GM19467 (cell line): ENCODE data around the gene CYB5RL.
"Not testable (repeated sequence)": the region's sequence is repeated elsewhere in the genome, so short reads cannot be mapped to it uniquely, and the experiment has no call there.

ENCODE experiments used
- ATAC-seq: cut with Tn5 transposase; IDR thresholded peaks from one replicate; pipeline ENCODE4 v1.9.1; 2021; ENCODE audit warnings: mild to moderate bottlenecking, moderate library complexity; ENCODE audit not compliant: unreplicated experiment

Gene CYB5RL, protein sequence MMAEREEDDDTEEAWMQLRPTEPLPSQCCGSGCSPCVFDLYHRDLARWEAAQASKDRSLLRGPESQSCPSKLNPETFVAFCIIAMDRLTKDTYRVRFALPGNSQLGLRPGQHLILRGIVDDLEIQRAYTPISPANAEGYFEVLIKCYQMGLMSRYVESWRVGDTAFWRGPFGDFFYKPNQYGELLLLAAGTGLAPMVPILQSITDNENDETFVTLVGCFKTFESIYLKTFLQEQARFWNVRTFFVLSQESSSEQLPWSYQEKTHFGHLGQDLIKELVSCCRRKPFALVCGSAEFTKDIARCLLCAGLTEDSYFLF

DNA sequence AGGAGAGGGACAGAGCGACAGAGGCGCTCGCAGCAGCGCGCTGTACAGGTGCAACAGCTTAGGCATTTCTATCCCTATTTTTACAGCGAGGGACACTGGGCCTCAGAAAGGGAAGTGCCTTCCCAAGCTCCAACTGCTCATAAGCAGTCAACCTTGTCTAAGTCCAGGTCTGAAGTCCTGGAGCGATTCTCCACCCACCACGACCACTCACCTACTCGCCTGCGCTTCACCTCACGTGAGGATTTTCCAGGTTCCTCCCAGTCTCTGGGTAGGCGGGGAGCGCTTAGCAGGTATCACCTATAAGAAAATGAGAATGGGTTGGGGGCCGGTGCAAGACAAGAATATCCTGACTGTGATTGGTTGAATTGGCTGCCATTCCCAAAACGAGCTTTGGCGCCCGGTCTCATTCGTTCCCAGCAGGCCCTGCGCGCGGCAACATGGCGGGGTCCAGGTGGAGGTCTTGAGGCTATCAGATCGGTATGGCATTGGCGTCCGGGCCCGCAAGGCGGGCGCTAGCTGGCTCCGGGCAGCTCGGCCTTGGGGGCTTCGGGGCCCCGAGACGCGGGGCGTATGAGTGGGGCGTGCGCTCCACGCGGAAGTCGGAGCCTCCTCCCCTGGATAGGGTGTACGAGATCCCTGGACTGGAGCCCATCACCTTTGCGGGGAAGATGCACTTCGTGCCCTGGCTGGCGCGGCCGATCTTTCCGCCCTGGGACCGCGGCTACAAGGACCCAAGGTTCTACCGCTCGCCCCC lies at the start of gene CYB5RL, which contains the start of gene MRPL37:
Gene CYB5RL, minus strand, starts transcription at position 266 of the 754 bp plus-strand sequence. CDS start 4,414 bp downstream, outside the sequence.
Gene MRPL37, plus strand, starts transcription at position 403 of the 754 bp plus-strand sequence. Its CDS starts 77 bp downstream, at position 480.
- peak; percentile 95 for ATAC-seq

DNA sequence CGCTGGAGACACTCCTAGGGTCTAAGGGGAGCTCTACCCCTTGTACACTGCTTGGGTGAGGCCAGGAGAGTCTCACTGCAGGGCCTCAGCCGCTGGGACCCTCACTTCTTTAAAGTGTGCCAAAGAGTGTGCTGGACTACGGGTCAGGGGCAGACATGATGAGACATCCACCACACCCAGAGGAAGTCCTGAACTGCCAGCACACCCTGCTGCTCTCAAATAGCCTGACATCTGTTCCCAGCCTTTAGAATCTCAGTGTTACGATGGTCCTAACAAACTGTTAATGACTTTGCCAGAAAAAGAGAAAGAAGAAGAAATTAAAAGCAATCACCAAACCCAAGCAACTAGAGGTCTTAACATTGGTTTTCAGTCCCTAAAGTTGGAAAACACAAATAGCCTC lies 49.1 kb upstream of the CYB5RL start:
- ATAC-seq, result no peak

DNA sequence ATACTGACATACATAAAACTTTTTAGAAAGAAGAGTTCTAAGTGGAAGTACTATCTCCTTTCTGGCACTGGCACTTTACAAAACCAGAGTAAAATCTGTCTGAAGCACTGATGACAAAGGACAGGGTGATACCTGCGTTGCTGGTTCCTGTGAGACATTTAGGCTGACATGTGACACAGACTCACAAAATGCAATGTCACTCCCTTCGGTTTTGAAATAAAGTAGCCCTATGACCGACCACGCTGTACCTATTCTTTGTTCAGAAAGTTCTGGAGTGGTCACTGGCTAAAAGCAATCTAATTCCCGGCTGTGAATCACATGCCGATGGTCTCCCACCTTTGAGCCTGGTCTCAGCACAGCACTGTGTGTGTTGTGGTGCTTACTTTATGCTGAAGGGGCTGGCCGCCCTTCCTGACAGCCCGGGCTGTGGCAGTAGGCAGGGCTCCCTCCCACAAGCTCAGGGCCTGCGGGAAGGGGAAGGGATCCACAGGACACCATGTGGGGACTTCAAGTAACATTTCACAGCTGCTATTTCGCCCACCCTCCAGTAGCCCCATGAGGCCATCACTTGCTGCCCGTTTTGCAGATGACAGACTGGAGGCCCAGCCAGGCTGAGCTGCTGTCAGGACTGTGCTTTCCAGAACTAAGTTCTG lies 48.2 kb upstream of the CYB5RL start:
- ATAC-seq, result no peak

DNA sequence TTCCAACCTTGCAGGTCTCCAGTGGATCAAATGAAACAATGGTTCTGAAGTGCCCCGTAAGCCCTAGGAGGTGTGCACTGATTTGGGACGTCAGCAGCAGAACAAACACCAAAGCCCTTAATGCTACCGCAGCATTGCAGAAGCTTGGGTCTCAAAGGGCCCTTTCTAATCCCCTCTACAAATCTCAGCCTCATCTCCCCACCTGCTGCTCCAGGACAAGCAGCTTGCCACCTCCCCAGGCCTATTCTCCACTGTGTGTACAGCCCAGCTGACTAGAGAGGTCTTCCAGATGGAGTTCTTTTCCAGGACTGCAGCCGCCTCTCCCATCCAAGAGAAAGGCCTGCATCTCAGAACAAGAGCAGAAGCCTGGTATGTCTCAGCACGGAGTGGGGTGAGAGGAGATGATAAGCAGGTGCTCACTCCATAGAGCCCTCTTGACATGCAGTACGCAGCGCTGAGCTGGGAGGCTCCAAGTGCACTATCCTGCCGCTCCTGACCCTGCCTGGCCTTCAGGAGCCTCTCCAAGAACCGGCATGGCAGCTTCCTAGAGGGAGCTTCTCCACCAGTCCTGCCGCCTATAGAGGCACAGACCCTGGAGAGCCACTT lies 46.4 kb upstream of the CYB5RL start:
- ATAC-seq, result no peak

DNA sequence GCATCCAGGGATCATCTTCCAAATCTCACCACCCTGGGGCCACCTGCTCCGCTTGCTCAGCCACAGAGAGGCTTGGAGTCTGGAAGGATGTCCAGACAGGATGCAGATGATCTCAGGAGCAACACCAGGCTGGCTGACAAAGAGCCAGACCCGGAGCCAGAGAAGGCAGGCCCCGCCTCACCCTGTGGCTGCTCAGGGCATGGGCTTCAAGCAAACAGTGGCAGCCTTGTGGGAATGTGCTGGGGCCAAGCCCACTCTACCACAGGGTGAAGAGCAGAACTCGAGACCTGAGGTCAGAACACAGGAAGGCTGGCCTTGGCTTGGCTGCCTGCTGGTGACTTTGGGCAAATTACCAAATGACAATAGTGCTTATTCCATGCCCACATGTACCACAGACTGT lies 45.7 kb upstream of the CYB5RL start:
- ATAC-seq, result no peak

DNA sequence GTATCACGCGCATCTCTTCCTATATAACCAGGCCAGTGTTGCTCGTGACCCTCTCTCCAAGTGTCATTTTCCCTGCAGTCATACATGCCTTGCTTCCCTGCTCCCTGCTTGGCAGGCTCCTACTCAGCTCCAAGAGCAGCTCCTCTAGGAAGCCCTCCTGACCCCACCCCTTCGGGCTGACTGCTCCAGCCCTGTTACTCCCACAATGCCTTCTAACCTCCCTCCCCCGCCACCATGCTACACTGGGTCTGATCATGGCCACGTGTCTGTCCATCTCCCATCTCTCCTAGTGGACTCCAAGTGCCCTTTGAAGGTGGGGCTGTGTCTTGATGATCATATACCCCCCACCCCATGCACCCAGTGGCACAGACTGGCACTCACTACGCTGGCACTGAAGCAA lies 44.8 kb upstream of the CYB5RL start:
- ATAC-seq, result no peak

DNA sequence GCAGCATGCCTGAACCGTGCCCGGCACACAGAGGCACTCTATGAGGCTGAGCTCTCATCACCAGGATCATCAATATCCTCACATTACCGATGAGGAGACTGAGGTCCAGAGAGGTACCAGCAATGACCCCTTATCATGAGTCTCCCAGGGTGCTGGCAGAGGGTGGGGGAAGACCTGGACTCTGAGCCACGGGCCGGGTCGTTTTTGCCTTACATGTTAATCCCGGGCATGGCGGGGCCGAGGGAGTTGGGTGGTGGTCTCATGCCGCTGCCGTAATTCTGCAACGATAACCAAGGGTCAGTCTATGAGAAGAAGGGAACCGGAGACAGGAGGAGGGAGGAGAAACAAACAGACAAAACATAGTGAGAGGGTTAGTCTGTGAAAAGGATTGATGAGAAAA lies 43.2 kb upstream of the CYB5RL start:
- ATAC-seq, result no peak

DNA sequence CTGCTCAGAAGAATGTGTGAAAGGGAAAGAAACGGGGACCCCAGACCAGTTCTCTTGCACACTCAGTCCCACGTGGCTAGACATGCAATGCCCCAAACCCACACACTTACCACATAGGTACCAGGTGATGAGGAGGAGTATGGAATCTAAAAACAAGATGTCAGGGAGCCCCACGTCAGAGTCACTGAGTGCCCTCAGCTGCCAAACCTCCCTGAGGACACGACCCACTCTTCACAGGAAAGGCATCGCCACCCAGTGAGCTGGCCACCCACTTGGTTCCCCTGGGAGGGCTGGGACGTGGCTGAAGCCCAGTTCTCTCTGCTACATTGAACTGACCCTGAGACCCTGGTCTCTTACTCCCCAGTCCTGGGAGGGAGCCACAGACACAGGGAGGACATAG lies 41.5 kb upstream of the CYB5RL start:
- ATAC-seq, result no peak

DNA sequence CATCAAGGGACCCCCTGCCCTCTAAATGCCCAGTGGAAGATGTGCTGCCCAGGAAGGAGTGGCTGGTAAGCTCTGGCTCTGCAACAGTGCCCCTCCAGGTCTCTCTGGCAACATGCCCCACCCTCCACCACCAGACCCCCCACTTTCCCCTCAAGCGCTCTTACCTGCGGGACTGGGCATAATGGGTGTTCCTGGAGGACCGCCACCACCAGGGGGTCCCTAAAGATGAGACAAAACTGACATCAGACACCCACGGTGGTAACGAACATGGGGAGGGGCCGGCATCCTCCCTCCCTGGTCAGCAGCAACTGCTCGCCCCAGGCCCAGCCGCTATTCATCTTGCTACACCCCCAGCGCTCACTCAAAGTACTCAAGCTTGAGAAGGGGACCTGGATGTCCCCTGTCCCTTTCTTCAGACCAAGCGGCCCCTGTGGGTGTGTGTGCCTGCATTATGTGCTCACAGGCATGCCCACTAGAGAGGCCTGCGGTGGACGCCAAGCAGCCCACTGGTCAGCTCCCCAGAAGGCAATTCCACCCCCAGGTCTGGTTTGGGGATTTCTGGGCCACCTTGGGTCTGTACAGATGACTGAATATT lies 41.0 kb upstream of the CYB5RL start:
- ATAC-seq, result no peak

DNA sequence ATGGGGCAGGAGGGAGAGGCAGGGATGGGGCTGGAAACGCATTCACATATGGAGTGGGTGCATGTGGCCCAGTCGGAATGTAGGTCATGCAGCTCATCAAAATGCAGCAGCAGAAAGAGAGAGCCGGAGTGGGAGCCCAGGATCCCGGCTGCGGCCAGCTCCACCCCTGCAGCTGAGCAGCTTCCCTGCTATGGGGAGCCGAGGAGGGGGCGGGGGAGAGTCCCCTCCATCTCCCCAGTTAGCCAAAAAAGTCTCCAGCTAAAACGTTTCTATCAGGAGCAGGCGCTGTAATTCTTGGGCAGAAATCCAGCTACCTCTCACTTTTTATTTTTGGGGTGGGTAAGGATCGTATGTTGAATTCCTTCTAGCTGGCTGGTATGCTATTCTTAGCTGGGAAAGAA lies 39.8 kb upstream of the CYB5RL start:
- ATAC-seq, result no peak

DNA sequence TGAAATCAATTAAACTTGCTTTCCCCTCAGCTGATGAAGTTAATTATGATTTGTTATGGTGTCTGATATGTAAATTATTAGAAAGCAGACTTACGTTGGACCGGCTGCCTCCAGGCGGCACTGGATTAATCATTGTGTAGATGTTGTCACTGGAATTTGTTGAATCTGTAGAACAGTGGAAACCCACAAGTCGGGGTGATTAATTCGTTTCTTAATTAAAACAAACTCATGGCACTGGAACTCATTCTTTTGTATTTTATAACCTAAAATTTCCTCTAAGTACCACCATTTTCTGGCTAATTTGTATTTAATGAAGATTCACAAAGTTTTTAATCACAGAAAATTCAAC lies 39.2 kb upstream of the CYB5RL start:
- ATAC-seq, result no peak

DNA sequence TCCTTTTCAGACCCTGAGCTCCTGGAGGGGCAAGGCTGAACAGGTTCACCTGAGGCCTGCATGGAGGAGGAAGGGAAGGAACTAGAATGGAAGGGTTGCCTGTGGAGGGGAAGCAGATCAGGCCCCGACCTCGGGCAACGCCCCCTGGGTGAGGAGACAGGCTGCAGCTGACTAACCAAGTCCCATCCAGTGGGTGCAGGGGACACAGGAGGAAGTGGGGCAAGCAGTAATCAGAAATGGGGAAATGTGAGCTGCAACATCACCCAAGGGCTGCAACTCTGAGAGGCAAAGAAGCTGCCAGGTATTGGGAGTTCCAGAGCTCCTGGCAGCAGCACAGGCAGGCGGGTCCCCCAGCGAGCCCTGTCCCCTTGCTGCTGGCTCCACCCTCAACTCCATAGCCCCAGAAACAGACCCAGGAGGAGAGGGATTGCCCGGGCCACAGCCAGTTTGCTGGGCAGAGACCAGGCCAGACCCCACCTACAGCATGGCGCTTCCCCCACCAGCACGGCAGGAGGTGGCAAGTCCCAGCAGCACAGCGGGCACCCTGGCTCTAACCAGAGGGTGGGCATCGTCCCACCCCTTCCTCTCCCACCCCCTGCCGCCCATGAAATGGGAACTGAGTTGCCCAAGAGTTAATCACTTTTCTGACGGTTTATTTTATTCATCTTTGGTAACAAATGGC lies 38.7 kb upstream of the CYB5RL start:
- no peak for ATAC-seq

DNA sequence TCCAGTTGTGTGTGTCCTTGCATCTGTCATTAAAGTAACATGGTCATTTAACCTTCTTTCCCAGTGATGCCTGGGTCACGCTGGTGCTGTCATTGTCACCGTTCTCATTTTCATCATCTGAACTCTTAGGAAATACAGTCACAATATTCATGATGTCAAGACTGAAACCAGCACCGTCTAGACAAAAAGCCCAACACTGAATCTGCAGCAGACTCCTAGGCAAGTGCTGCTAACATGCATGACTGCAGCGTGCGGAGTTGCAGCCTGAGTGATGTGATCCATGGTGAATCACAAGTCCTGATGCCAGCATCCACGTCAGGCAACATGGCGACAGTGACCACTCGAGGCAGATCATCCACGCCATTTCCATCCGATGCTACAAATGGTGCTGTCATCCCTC lies 37.8 kb upstream of the CYB5RL start:
- no peak for ATAC-seq

DNA sequence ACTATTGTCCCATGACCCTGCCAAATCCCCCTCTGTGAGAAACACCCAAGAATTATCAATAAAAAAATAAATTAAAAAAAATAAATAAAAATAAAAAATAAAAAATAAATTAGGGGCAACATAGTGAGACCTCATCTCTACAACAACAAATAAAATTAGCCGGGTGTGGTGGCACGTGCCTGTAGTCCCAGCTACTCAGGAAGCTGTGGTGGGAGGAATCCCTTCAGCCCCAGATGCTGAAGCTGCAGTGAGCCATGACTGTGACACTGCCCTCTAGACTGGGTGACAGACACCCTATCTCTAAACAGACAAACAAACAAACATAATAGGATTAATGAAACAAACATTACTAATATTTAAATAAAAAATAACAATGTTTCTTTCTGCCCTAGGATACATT lies 34.5 kb upstream of the CYB5RL start:
- ATAC-seq, result no peak

DNA sequence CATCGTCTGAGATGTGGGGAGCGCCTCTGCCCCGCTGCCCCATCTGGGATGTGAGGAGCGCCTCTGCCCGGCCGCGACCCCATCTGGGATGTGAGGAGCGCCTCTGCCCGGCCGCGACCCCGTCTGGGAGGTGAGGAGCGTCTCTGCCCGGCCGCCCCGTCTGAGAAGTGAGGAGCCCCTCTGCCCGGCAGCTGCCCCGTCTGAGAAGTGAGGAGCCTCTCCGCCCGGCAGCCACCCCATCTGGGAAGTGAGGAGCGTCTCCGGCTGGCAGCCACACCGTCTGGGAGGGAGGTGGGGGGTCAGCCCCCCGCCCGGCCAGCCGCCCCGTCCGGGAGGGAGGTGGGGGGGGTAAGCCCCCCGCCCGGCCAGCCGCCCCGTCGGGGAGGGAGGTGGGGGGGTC lies 33.4 kb upstream of the CYB5RL start:
- ATAC-seq, result not testable (repeated sequence)

DNA sequence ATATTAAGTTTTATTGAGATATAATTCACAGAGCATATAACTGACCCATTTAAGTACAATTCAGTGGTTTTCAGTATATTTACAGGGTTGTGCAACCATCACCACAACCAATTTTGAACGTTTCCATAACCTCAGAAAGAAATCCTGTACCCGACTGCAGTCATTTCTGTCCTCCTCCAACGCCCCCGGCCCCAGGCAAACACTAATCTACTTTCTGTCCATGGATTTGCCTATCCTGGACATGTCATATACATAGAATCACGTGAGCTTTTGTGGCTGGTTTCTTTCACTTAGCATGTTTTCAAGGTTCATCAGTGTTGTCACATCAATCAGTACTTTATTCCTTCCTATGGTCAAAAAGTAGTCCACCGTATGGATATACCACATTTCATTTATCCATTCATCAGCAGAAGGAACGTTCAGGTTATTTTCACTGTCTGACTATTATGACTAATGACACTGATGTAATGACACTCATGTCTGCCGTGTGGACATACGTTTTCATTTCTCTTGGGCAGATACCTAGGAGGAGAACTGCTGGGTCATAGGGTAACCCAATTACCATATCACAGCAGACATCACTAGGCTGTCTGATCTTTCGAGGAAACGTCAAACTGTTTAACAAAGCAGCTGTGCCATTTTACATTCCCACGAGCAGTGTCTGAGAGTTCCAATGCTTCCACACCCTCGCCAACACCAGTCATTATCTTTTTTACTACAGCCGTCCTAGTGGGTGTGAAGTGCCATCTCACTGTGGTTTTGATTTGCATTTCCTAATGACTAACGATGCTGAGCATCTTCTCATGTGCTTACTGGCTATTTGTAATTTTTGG lies 30.9 kb upstream of the CYB5RL start:
- no peak for ATAC-seq

DNA sequence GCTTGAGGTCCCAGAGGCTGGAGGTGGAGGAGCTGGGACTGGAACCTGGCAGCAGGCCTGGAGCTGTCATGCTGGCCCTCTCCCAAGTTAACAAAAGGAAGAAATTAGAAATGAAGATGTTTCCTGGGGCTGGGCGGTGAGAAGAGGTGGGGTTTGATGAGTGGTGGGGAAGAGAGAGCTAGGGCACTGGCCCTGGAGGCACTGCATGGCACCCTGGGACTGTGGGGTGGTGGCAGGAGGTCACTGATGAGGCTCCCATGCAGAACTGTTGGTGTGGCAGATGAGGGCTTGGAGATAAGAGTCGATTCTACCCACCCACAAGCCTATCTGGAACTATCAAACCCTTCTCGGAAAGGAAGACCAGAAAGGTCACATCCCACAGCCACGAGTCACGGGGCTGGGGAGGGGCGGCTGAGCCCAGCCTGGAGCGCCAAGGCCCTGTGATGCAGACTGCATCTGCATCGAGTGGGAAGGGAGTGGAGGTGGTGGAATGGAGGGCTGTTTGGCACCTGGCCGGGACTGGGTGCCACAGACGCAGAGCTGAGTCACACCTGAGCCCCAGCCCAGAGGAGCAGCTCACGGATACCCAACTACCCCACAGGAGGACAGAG lies 29.6 kb upstream of the CYB5RL start:
- ATAC-seq, result no peak

DNA sequence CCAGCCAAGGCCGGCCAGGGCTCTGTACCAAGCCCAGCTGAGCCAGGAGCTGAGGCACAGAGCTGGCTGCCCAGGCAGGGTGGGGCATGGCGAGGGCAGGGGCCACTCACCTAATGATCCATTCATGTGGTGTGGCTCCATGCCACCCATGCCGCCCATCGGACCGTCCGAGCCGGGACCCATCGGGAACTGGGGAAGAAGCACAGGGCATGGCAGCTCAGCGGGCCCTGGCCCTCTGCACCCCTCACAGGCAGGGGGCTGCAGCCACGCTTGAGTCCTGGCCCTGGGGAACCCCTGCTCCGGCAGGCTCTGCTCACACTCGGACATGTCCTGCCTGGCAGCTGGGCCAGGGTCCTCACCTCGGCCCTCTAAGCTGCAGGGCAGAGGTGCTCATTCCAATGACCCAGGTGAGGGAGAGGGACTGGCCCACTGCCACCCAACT lies 28.8 kb upstream of the CYB5RL start:
- ATAC-seq, result no peak

DNA sequence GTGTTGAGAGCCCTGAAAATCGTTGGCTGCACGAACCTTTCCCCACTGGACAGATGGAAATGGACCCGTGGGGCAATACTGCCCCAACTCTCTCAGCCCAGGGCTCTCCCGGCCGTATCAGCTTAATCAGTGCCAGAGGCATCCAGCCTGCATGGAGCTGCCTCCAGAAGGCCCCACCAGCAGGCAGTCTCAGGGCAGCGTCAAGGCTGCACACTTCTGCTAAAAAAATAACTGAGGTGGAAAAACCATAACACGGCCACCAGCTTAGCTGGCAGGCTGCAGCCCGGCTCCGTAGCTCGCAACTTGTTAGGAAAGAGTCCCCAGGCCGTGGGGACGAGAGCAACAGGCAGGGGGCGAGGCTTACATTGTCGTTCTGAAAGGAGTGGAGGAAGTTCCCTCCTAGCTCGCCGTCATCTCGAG lies 28.1 kb upstream of the CYB5RL start:
- ATAC-seq, result no peak
